Stomach (tissue), 9 donors: ENCODE data around the gene BANF2. TPM values are rescaled to one million over a fixed set of nuclear protein-coding genes. Genes with fewer than 3 reads are reported as not detected.

ENCODE experiments used
- DNase-seq, 2 donors: peaks; one replicate each; pipeline versions ENCODE4 v3.0.0 to v3.0.0-alpha.2; 2013 to 2019
- H3K27ac ChIP-seq, 5 donors: fragments of 200-600 bp in 4 of 5; sonication (generic) in 4 of 5; one replicate each; pipeline ENCODE4 v1.5.1; 2013 to 2019; ENCODE audit warnings: mild to moderate bottlenecking in 1 of 5, moderate library complexity in 1 of 5
- H3K27me3 ChIP-seq, 3 donors: fragments of 200-600 bp; sonication (generic); one replicate each; pipeline ENCODE4 v1.5.1; 2017 to 2019; ENCODE audit warnings: mixed run types in 1 of 3
- H3K36me3 ChIP-seq, 4 donors: fragments of 200-600 bp; sonication (generic); 1 replicate in 3 of 4; 2 replicates in 1 of 4; pipeline ENCODE4 v1.5.1; 2016 to 2019
- H3K4me1 ChIP-seq, 4 donors: fragments of 200-600 bp; sonication (generic); one replicate each; pipeline ENCODE4 v1.5.1; 2016 to 2019
- H3K4me3 ChIP-seq, 4 donors: fragments of 200-600 bp; sonication (generic) in 3 of 4; one replicate each; pipeline ENCODE4 v1.5.1; 2016 to 2019; ENCODE audit warnings: mild to moderate bottlenecking in 1 of 4
- H3K9me3 ChIP-seq, 4 donors: fragments of 200-600 bp; sonication (generic); one replicate each; pipeline ENCODE4 v1.5.1; 2016 to 2019
- CTCF ChIP-seq, 7 experiments: fragments of 450-650 bp in 4 of 7; fragments of 200-600 bp in 3 of 7; sonication (generic) in 3 of 7; IDR thresholded peaks; one replicate each; pipeline ENCODE4 v1.5.1; 2016 to 2019; ENCODE audit warnings: antibody characterized with exemption in 7 of 7, control low read depth in 2 of 7, mild to moderate bottlenecking in 1 of 7
- EP300 ChIP-seq: sonication (generic); formaldehyde crosslinking; IDR thresholded peaks from one replicate; pipeline ENCODE4 v1.6.1; 2017; ENCODE audit warnings: antibody characterized with exemption
- POLR2A ChIP-seq, 4 donors: fragments of 450-650 bp; IDR thresholded peaks; one replicate each; pipeline ENCODE4 v1.6.1; 2016; ENCODE audit warnings: antibody characterized with exemption in 4 of 4, control low read depth in 2 of 4, mild to moderate bottlenecking in 1 of 4, moderate library complexity in 1 of 4
- POLR2AphosphoS5 ChIP-seq, 3 donors: sonication (generic); formaldehyde crosslinking; IDR thresholded peaks; one replicate each; pipeline ENCODE4 v1.6.1; 2016; ENCODE audit warnings: antibody characterized with exemption in 3 of 3
- WGBS, 5 donors: extraction: QIAGEN DNeasy Blood & Tissue Kit in 3 of 5; methylation state at CpG; one replicate each; pipeline versions ENCODE4 v1.1.5 to v1.1.7; 2013 to 2018; 5-methylcytosine and 5-hydroxymethylcytosine counted together
- intact Hi-C: fragments of 100-400 bp; cut with DNase I; formaldehyde crosslinking; loops from one replicate; pipeline ENCODE4 v1.15.1; 2023; ENCODE audit warnings: low total_unique reads
- polyA plus RNA-seq, 3 donors: library from polyadenylated mRNA; stranded (reverse); fragments of 200-250 nt; gene quantifications; one replicate each; pipeline ENCODE4 v1.2.3, GENCODE V29; 2013
- total RNA-seq, 5 donors: library from RNA; depleted of rRNA; stranded (reverse); fragments of >200 nt; gene quantifications; one replicate each; pipeline versions ENCODE4 v1.1.0 to v1.2.3, GENCODE V29; 2014 to 2016
- donor health status: healthy with polysubstance abuse.
- donor health status: Bipolar disorder and iron deficiency.
- donor health status: healthy.

BANF2 gene
- total and polyA plus RNA-seq, 8 donors: not detected

GRCh38 chr20:17758512-17758911 lies 58.7 kb downstream of the BANF2 start:
- peaks cover 0 to 17% (median 12%) of the 10 kb centered on the region in 4 donors for H3K9me3 ChIP-seq
- H3K27me3 ChIP-seq: no peaks in the 10 kb centered on the region
- H3K27ac ChIP-seq: no peak overlapping the region
- no peaks in the 10 kb centered on the region for H3K36me3 ChIP-seq
- peaks cover 0 to 18% (median 9%) of the 10 kb centered on the region in 4 donors for H3K4me1 ChIP-seq
- intact Hi-C loops: no loop called here
- 90 to 100% (median 93%) methylated on average over 1 of the region's 1 CpG for WGBS, 5 donors
- TF ChIP-seq CTCF (IDR thresholded peaks at IDR 0.05) (no peak), EP300 (no peak), POLR2AphosphoS5 (IDR thresholded peaks at IDR 0.05) (no peak), POLR2A (IDR thresholded peaks at IDR 0.05) (no peak)
- H3K4me3 ChIP-seq: no peak overlapping the region
- no peak for DNase-seq

GRCh38 chr20:17759449-17759848 lies 59.7 kb downstream of the BANF2 start:
- no peak overlapping the region for H3K4me3 ChIP-seq
- TF ChIP-seq CTCF (IDR thresholded peaks at IDR 0.05): no peak
- no peak for TF ChIP-seq POLR2A (IDR thresholded peaks at IDR 0.05)
- TF ChIP-seq EP300: no peak
- no peak for TF ChIP-seq POLR2AphosphoS5 (IDR thresholded peaks at IDR 0.05)
- H3K4me1 ChIP-seq: peaks cover 0 to 20% (median 9%) of the 10 kb centered on the region in 4 donors
- 70 to 82% (median 82%) methylated on average over 1 of the region's 1 CpG for WGBS, 5 donors
- peaks cover 0 to 17% (median 12%) of the 10 kb centered on the region in 4 donors for H3K9me3 ChIP-seq
- no peaks in the 10 kb centered on the region for H3K36me3 ChIP-seq
- peak in 1 of 2 donors; percentile 35 for DNase-seq
- H3K27ac ChIP-seq: no peak overlapping the region
- intact Hi-C loops: no loop called here
- no peaks in the 10 kb centered on the region for H3K27me3 ChIP-seq

GRCh38 chr20:17761604-17762003 lies 61.8 kb downstream of the BANF2 start:
- H3K9me3 ChIP-seq: peaks cover 0 to 17% (median 12%) of the 10 kb centered on the region in 4 donors
- TF ChIP-seq POLR2A (IDR thresholded peaks at IDR 0.05) (no peak), POLR2AphosphoS5 (IDR thresholded peaks at IDR 0.05) (no peak), EP300 (no peak), CTCF (IDR thresholded peaks at IDR 0.05) (no peak)
- H3K27me3 ChIP-seq: no peaks in the 10 kb centered on the region
- DNase-seq: peak in 1 of 2 donors; percentile 26
- H3K27ac ChIP-seq: peak overlapping the region in 1 of 5 donors; percentile 61
- WGBS, 5 donors: 70 to 85% (median 74%) methylated on average over 3 of the region's 3 CpGs
- no peak overlapping the region for H3K4me3 ChIP-seq
- no peaks in the 10 kb centered on the region for H3K36me3 ChIP-seq
- peaks cover 0 to 20% (median 9%) of the 10 kb centered on the region in 4 donors for H3K4me1 ChIP-seq
- intact Hi-C loops: no loop called here

- H3K4me1 ChIP-seq: peaks cover 0 to 20% (median 9%) of the 10 kb centered on the region in 4 donors
- TF ChIP-seq POLR2A (IDR thresholded peaks at IDR 0.05): no peak
- TF ChIP-seq CTCF (IDR thresholded peaks at IDR 0.05): no peak
- no peak for TF ChIP-seq POLR2AphosphoS5 (IDR thresholded peaks at IDR 0.05)
- no peak for TF ChIP-seq EP300
- no peaks in the 10 kb centered on the region for H3K27me3 ChIP-seq
- 32 to 64% (median 37%) methylated on average over 5 to 7 of the region's 7 CpGs for WGBS, 5 donors
- intact Hi-C loops: no loop called here
- DNase-seq: peak; percentile 40 to 69
- peak overlapping the region; percentile 51 to 74 (median 67) for H3K27ac ChIP-seq
- H3K36me3 ChIP-seq: no peaks in the 10 kb centered on the region
- peaks cover 0 to 17% (median 12%) of the 10 kb centered on the region in 4 donors for H3K9me3 ChIP-seq
- H3K4me3 ChIP-seq: no peak overlapping the region
Observed at GRCh38 chr20:17762243-17762872, 62.6 kb downstream of the BANF2 start.
